Mesodermal cell (in vitro differentiated cells): ENCODE measurements around the gene GRM4.

Experiments used
- H3K27ac ChIP-seq: 2 replicates; pipeline ENCODE4 v1.7.0; 2013; ENCODE audit warnings: mild to moderate bottlenecking, low read depth, low read length, moderate library complexity; ENCODE audit not compliant: severe bottlenecking
- H3K36me3 ChIP-seq: 2 replicates; pipeline ENCODE4 v1.7.1; 2013; ENCODE audit warnings: mild to moderate bottlenecking, low read length, moderate library complexity; ENCODE audit not compliant: control insufficient read depth, insufficient read depth
- H3K4me1 ChIP-seq: one replicate; pipeline ENCODE4 v1.7.1; 2013; ENCODE audit warnings: mild to moderate bottlenecking, low read length; ENCODE audit not compliant: insufficient read depth, control insufficient read depth, poor library complexity, severe bottlenecking
- H3K4me3 ChIP-seq: 2 replicates; pipeline ENCODE4 v1.7.0; 2013; ENCODE audit warnings: low read length, control low read depth, mild to moderate bottlenecking; ENCODE audit not compliant: insufficient read depth, poor library complexity, severe bottlenecking; ENCODE audit errors: extremely low read depth
- H3K9me3 ChIP-seq: 2 replicates; pipeline ENCODE4 v1.7.1; 2013; ENCODE audit warnings: mild to moderate bottlenecking, low read length, moderate library complexity; ENCODE audit not compliant: control insufficient read depth
- WGBS, 2 experiments: methylation state at CpG; one replicate each; pipeline ENCODE4 v1.1.5; 2013; ENCODE audit warnings: missing lambda C conversion rate in 2 of 2; ENCODE audit not compliant: insufficient coverage in 2 of 2; 5-methylcytosine and 5-hydroxymethylcytosine counted together

GRM4 gene

GRCh38 chr6:33991610-33992009, 154.3 kb downstream of the GRM4 start:
- Histone ChIP-seq H3K9me3 (no peaks in the 10 kb centered on the region), H3K4me3 (no peak overlapping the region), H3K36me3 (no peaks in the 10 kb centered on the region), H3K27ac (no peak overlapping the region), H3K4me1 (no peaks in the 10 kb centered on the region)
- WGBS, 2 experiments: 95 to 100% methylated on average over 3 of the region's 4 CpGs

- no peaks in the 10 kb centered on the region for H3K9me3 ChIP-seq
- no peaks in the 10 kb centered on the region for H3K4me1 ChIP-seq
- no peaks in the 10 kb centered on the region for H3K36me3 ChIP-seq
- WGBS, 2 experiments: 89 to 90% methylated on average over 5 of the region's 5 CpGs
- H3K27ac ChIP-seq: no peak overlapping the region
- no peak overlapping the region for H3K4me3 ChIP-seq
Observed at GRCh38 chr6:33990061-33990541, 155.8 kb downstream of the GRM4 start.

- H3K4me1 ChIP-seq: no peaks in the 10 kb centered on the region
- no peak overlapping the region for H3K27ac ChIP-seq
- H3K9me3 ChIP-seq: no peaks in the 10 kb centered on the region
- H3K4me3 ChIP-seq: no peak overlapping the region
- no peaks in the 10 kb centered on the region for H3K36me3 ChIP-seq
- WGBS, 2 experiments: 73 to 95% methylated on average over 7 to 10 of the region's 13 CpGs
Observed at GRCh38 chr6:33989016-33989854, 156.7 kb downstream of the GRM4 start.

GRCh38 chr6:33988121-33989015, 157.5 kb downstream of the GRM4 start:
- no peak overlapping the region for H3K27ac ChIP-seq
- H3K36me3 ChIP-seq: no peaks in the 10 kb centered on the region
- no peak overlapping the region for H3K4me3 ChIP-seq
- no peaks in the 10 kb centered on the region for H3K9me3 ChIP-seq
- WGBS, 2 experiments: 73 to 79% methylated on average over 10 to 12 of the region's 16 CpGs
- no peaks in the 10 kb centered on the region for H3K4me1 ChIP-seq

- 88 to 93% methylated on average over 13 of the region's 13 CpGs for WGBS, 2 experiments
- no peaks in the 10 kb centered on the region for H3K9me3 ChIP-seq
- no peaks in the 10 kb centered on the region for H3K36me3 ChIP-seq
- H3K4me1 ChIP-seq: no peaks in the 10 kb centered on the region
- H3K27ac ChIP-seq: no peak overlapping the region
- no peak overlapping the region for H3K4me3 ChIP-seq
Observed at GRCh38 chr6:33987531-33988021, 158.3 kb downstream of the GRM4 start.

- no peak overlapping the region for H3K4me3 ChIP-seq
- H3K27ac ChIP-seq: no peak overlapping the region
- H3K36me3 ChIP-seq: no peaks in the 10 kb centered on the region
- 75 to 100% methylated on average over 1 of the region's 1 CpG for WGBS, 2 experiments
- no peaks in the 10 kb centered on the region for H3K4me1 ChIP-seq
- H3K9me3 ChIP-seq: no peaks in the 10 kb centered on the region
Observed at GRCh38 chr6:33985947-33986346, 159.9 kb downstream of the GRM4 start.

- H3K4me1 ChIP-seq: no peaks in the 10 kb centered on the region
- H3K27ac ChIP-seq: no peak overlapping the region
- H3K36me3 ChIP-seq: no peaks in the 10 kb centered on the region
- WGBS, 2 experiments: 81% methylated on average over 5 to 10 of the region's 14 CpGs
- H3K4me3 ChIP-seq: no peak overlapping the region
- no peaks in the 10 kb centered on the region for H3K9me3 ChIP-seq
Observed at GRCh38 chr6:33985313-33985751, 160.6 kb downstream of the GRM4 start.

GRCh38 chr6:33984466-33985312, 161.2 kb downstream of the GRM4 start:
- no peak overlapping the region for H3K27ac ChIP-seq
- no peaks in the 10 kb centered on the region for H3K4me1 ChIP-seq
- no peaks in the 10 kb centered on the region for H3K9me3 ChIP-seq
- no peak overlapping the region for H3K4me3 ChIP-seq
- WGBS, 2 experiments: 84 to 85% methylated on average over 12 to 17 of the region's 21 CpGs
- no peaks in the 10 kb centered on the region for H3K36me3 ChIP-seq

GRCh38 chr6:33983721-33984465, 162.0 kb downstream of the GRM4 start:
- H3K4me1 ChIP-seq: no peaks in the 10 kb centered on the region
- H3K9me3 ChIP-seq: no peaks in the 10 kb centered on the region
- 95 to 96% methylated on average over 8 of the region's 8 CpGs for WGBS, 2 experiments

More at GRCh38 chr6:33983721-33984465, 162.0 kb downstream of the GRM4 start:
- H3K4me3 ChIP-seq: no peak overlapping the region
- no peaks in the 10 kb centered on the region for H3K36me3 ChIP-seq
- no peak overlapping the region for H3K27ac ChIP-seq
